GM21447 (cell line): ENCODE measurements around the gene GAS6.

Experiments
- ATAC-seq: cut with Tn5 transposase; IDR thresholded peaks from one replicate; pipeline ENCODE4 v1.9.1; 2021; ENCODE audit not compliant: unreplicated experiment

Gene GAS6

GRCh38 chr13:113854238-113855011 is 9.5 kb downstream of the GAS6 start:
- ATAC-seq, result no peak

GRCh38 chr13:113853518-113854237 is 10.2 kb downstream of the GAS6 start:
- ATAC-seq, result no peak

GRCh38 chr13:113852536-113853517 is 11.0 kb downstream of the GAS6 start:
- no peak for ATAC-seq

GRCh38 chr13:113851826-113852535 is 11.9 kb downstream of the GAS6 start:
- ATAC-seq, result no peak

- no peak for ATAC-seq
These were observed 12.4 kb downstream of the GAS6 start for GRCh38 chr13:113851480-113851803.

- ATAC-seq, result no peak
These were observed 13.0 kb downstream of the GAS6 start for GRCh38 chr13:113850722-113851479.

GRCh38 chr13:113849981-113850721 is 13.7 kb downstream of the GAS6 start:
- no peak for ATAC-seq

- ATAC-seq, result no peak
These were observed 14.3 kb downstream of the GAS6 start for GRCh38 chr13:113849546-113849945.

GRCh38 chr13:113848431-113849260 is 15.2 kb downstream of the GAS6 start:
- ATAC-seq, result no peak

- ATAC-seq, result no peak
These were observed 15.9 kb downstream of the GAS6 start for GRCh38 chr13:113848020-113848419.

- no peak for ATAC-seq
These were observed 17.1 kb downstream of the GAS6 start for GRCh38 chr13:113846636-113847318.

- ATAC-seq, result no peak
These were observed 17.9 kb downstream of the GAS6 start for GRCh38 chr13:113845723-113846635.

GRCh38 chr13:113845055-113845454 is 18.8 kb downstream of the GAS6 start:
- ATAC-seq, result no peak

GRCh38 chr13:113843864-113844556 is 19.9 kb downstream of the GAS6 start:
- no peak for ATAC-seq

- ATAC-seq, result no peak
These were observed 20.7 kb downstream of the GAS6 start for GRCh38 chr13:113843063-113843654.
